ENCODE results near the gene TPGS1.
"Not testable (repeated sequence)": the region's sequence is repeated elsewhere in the genome, so short reads cannot be mapped to it uniquely, and the experiment has no call there.

The TPGS1 gene

DNA sequence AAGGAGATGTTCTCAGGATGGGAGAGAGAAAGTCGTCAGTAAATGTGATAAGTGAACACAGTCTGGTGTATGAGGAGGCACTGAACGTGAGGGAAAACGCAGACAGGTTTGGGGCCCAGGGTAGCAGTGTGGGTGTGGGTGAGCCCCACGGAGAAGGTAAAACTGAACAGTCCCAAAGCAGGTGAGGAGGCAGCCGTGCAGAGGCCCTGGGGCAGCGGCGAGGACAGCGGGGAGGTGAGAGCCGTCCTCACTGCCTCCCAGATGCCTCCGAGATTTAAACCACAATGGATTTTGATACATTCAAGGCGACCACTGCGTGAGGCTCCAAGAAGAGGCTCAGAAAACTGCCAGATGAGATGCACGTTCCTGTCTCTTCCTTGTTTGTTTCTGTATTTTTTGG lies 31.9 kb upstream of the TPGS1 start:
- DNase-seq (ENCODE audit: low spot score), result no peak

DNA sequence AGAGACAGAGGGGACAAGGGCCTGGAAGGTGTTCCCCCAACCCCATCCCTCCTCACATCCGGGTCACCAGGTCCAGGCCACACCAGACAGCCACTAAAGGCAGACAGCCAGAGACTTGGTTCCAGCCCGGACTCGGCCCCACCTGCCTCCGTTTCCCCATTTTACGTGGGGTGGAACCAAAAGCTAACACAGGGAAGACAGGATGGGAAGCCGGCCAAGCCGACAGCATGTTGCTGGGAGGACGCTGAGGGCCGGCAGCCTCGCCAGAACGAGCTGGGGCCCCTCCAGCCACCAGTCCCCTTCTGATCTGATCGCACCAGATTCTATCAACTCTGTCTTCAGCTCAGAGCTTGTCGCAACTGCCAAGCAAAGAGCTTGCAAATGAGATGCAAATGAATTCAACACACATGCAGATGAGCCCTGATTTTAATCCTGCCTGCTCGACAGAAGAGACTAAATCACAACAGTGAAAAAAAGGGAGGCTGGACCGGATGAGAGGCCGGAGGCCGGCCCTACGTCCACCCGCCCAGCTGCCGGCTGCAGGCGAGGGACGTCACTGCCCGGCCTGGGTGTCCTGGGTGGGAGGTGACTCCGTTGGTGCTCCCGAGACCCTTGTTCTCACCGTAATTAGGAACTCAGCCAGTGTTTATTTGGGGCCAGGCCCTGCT lies 28.9 kb upstream of the TPGS1 start:
- DNase-seq (ENCODE audit: low spot score), result peak; percentile 35

DNA sequence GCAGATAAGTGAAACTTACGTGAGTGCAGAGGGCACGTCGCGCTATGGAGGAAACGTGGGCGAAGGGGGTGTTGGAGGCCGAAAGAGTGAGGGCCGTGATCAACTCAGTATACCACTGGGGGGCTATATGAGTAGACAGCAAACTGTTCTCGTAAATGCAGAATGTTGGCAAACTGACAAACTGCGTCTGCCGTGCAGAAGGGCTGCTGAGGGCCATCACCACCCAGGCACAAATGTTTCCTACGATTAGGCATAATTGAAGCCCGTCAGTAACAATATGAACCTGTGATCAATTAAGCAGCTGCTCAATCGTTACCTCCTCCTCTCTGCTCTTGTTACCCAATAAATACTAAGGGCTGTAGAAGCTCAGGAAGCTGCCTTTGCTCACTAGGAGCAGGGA lies 28.3 kb upstream of the TPGS1 start:
- DNase-seq (ENCODE audit: low spot score), result no peak

- DNase-seq (ENCODE audit: low spot score), result peak; percentile 74
These were observed 27.1 kb upstream of the TPGS1 start for GRCh38 chr19:480016-480855.

GRCh38 chr19:481100-481499 lies 26.2 kb upstream of the TPGS1 start:
- DNase-seq (ENCODE audit: low spot score), result not testable (repeated sequence)

DNA sequence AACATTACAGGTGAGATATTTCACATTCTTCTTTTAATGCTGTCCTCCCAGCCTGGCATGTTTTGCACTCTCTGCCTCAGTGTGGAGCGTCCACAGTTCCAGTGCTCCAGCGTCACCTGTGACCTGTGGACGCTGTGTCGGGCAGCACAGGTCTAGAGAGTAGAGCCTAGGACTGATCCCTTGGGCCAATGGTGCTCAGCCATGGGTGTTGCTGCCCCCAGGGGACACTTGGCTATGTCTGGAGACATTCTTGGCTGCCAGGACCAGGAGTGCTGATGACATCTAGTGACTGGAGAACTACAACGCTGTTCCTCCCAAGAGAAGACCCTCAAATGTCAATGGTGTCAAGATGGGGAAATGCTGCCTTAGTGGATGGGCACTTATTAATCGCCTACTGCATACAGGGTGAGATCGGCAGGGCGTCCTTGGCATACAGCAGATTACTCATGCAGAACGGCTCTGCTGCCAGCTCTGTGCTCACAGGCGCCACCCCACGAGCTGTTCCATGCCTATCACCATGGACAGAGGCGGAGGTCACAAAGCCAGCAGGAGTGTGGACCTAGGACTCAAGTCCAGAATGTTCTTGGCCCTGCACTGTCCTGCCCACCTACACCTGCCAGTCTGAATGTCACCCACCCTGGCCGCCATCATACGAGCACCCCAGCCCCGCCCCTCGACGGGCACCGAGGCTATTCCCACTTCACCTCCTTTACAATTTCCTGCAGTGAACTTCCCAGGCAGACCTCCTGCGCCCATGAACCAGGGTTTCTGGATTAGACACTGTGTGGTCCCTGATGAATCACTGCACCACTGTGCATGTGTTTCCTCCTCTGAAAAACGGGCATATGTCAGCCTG lies 24.9 kb upstream of the TPGS1 start:
- DNase-seq (ENCODE audit: low spot score), result no peak

DNA sequence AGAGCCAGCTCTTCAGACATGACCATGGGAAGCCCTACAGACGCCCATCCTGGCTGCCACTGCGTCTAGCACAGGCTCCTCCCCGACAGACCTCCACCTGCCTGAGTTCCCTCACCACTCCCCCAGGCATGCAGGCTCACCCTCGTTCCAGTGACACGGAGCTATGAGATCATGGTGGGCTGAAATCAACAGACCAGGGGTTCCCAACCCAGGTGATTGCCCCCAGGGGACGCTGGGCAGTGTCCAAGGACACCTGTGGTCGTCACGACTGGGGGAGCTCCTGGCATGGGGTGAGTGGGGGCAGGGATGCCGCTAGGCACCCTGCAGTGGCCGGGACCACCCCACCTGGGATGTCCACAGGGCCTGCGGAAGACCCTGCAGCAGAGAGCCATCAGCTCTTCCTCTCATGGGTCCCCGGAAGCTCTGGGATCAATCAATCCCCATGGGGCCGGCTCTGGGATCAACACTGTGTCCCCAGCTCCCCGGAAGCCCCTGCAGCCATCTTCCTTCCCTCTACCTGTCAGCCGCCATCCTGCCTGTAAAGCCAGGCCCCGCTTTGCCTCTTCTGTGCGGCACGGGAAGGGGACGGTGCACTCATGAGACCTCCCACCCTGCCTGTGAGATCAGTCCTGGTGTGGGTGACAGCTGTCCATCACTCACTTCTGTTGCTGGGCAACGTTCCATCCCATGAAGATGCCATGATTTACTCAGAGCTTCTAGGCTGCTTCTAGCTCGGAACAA lies 23.8 kb upstream of the TPGS1 start:
- no peak for DNase-seq (ENCODE audit: low spot score)

DNA sequence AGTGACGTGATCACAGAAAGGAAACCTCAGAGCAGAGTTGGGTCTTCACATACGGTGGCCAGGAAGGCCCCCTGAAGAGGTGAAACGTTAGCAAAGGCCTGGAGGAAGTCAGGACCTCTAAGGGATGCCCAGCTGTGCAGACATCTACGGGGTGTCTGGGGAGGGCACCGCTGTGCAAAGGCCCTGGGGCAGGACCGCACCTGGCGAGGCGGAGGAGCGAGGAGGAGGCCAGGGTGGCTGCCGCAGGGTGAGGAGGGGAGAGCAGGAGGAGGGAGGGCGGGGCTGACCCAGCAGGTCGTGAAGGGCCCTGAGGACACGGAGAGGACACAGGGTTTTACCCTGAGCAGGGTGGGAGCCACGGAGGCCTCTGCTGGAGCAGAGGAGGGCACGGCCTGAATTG lies 22.8 kb upstream of the TPGS1 start:
- no peak for DNase-seq (ENCODE audit: low spot score)

- DNase-seq (ENCODE audit: low spot score), result no peak
These were observed 22.2 kb upstream of the TPGS1 start for GRCh38 chr19:485077-485476.

- peak; percentile 97 for DNase-seq (ENCODE audit: low spot score)
These were observed 21.6 kb upstream of the TPGS1 start for GRCh38 chr19:485583-486236.

- peak; percentile 83 for DNase-seq (ENCODE audit: low spot score)
These were observed 18.5 kb upstream of the TPGS1 start for GRCh38 chr19:488505-489417.

DNA sequence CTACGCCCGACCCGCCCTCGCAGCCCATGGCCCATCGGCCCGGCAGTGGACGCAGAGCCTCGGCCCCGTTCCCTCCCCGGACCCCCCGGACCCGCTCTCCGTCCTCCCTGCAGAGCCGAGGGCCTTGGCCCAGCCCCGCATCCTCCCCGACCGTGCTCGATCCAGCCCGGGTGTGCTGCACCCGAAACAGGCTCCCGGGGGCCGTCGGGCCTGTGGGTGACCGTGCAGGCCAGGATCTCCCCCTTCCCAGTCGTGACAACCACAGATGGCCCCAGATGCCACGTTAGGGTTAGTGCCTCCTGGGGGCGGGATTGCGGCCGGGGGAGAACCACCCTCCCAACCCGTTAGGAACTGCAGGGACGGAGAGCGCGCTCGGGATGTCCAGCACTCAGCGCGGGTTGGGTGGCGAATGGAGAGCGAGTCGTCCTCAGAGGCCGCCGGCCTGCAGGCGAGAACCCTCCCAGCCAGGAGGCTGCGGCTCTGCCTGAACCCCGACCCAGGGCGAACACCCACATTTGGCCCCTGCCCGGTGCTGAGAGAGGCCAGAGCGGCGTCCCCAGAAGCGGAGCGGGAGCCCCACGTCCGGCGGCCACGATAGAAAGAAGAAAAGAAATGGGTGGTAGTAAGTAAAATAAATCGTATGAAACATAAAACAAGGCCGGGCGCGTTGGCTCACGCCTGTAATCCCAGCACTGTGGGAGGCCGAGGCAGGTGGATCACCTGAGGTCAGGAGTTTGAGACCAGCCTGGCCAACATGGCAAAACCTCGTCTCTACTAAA lies 17.7 kb upstream of the TPGS1 start:
- DNase-seq (ENCODE audit: low spot score), result peak; percentile 42

DNA sequence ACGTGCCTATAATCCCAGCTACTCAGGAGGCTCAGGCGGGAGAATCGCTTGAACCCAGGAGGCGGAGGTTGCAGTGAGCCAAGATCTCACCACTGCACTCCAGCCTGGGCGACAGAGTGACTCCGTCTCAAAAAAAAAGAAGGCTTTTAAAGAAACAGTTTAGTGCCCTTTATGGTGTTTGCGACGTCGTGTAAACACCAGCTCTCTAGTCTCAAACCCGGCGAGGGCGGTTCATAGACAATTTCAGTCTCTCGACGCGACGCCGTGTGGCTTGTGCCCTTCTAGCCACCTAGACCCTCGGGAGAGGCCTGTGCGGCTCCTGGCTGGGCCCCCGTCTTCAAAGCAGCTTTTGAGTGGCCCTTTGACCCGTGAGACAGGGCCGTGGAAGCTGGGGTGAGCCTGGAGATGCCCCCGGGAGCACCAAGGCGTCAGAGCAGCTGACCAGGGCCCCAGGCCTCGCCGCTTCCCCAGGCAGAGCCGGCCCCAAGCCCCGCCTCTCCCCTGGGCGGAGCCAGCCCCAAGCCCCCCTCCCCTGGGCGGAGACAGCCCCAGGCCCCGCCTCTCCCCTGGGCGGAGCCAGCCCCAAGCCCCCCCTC lies 16.1 kb upstream of the TPGS1 start:
- DNase-seq (ENCODE audit: low spot score), result no peak

DNA sequence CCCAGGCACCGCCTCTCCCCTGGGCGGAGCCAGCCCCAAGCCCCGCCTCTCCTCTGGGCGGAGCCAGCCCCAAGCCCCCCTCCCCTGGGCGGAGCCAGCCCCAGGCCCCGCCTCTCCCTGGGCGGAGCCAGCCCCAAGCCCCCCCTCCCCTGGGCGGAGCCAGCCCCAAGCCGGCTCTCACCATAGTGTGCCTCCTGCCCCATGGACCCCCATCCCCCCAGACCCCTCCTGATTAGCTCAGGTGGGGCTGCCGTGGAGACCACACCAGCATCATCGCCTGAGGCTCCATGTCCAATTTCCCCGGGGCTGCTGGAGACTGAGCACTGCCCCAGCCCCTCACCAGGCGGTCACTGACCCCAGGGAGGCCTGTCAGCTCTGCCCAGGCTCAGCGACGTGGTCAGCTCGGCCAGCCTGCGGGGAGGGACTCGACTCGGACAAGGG lies 15.2 kb upstream of the TPGS1 start:
- no peak for DNase-seq (ENCODE audit: low spot score)

DNA sequence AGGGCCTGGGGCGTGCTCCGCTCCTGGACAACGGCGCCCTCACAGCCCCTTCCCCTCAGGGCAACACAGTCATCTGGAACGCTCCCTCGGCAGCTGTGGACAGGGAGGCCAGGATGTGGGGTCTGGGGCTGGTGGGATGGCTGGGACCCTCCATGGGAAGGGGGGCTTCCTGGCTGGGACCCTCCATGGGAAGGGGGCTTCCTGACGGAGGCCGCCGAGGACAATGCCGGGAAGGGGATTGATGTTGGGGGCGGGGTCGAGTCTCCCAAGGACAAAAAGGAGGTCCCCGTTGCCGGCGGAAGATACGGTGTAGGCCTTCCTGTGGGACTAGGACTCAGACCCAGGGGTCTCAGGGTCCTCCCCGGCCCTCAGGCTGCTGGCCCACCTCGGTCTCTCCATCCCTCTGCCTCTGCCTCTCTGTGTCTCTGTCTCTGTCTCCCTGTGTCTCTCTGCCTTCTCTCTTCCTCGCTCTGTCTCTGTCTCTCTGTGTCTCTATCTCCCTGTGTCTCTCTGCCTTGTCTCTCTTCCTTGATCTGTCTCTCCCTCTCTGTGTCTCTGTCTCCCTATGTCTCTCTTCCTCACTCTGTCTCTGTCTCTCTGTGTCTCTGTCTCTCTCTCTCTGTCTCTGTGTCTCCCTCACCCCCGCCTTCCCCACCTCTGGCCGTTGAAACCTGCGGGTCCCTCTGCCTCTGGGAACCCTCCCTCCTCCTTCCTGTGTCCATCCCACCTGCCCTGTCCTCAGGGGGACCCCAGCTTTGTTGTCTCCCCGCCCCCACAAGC lies 13.7 kb upstream of the TPGS1 start:
- DNase-seq (ENCODE audit: low spot score), result no peak

DNA sequence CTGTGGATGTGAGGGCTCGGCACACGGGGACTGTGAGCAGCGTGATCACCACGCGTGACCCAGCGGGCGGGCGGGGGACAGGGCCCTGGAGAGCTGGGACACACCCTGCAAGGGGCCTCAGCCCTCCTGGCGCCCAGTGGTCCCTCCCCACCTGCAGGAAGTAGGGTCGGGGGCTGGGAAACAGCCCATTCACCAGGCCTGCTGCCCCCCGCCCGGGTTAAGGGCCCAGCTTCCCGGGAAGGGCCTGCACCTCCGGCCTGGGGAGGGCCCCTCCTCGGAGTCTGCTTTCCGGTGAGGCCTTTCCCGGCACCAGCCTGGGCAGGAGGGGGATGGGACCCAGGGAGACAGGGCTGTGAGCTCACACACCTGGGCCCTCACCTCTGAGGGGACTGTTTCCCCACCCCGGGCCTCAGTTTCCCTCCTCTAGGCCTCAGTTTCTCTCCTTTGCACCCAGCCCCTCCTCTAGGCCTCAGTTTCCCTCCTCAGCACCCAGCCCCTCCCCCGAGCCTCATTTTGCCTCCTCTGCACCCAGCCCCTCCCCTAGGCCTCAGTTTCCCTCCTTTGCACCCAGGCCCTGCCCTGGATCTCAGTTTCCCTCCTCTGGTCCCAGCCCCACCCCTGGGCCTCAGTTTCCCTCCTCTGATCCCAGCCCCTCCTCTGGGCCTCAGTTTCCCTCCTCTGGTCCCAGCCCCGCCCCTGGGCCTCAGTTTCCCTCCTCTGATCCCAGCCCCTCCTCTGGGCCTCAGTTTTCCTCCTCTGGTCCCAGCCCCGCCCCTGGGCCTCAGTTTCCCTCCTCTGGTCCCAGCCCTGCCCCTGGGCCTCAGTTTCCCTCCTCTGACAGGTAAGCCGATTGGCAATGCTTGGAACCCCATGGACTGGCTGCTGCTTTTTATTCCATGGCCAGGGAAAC lies 12.9 kb upstream of the TPGS1 start:
- no peak for DNase-seq (ENCODE audit: low spot score)

DNA sequence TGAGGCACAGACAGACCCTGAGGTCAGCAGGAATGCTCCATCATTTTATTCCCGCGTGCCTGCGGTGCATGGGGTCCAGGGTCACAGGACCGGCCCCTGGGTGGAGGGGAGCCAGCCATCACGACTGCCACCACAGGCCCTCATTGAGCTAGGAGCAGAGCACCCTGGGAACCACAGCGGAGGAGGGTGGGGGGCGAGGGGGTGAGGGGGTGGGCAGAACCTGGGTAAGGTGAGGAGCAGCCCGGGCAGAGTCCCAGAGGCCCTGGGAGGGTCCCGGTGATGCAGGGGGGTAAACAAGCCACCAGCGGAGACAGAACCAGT lies 12.3 kb upstream of the TPGS1 start:
- no peak for DNase-seq (ENCODE audit: low spot score)
